ENCODE data around the gene MTMR2. TPM values are rescaled to one million over a fixed set of nuclear protein-coding genes. Genes with fewer than 3 reads are reported as not detected.

Gene MTMR2
- 10 to 100 TPM; 10.8 to 29.5 (median 21.5) TPM for total RNA-seq

- TF ChIP-seq CTCF (IDR thresholded peaks at IDR 0.05) (no peak), POLR2A (IDR thresholded peaks at IDR 0.05) (peak in 2 of 4 donors; percentile 66)
- Histone ChIP-seq H3K27ac (peak within 1 kb of the TSS; percentile 94 to 98 (median 96)), H3K36me3 (no peaks in the 10 kb centered on the region), H3K4me3 (peak within 1 kb of the TSS; percentile 74 to 94 (median 80)), H3K9me3 (no peaks in the 10 kb centered on the region), H3K27me3 (no peaks in the 10 kb centered on the region), H3K4me1 (peaks cover 4 to 48% (median 10%) of the 10 kb centered on the region in 3 donors)
- peak; percentile 7 for DNase-seq
- 0% methylated on average over 13 to 21 of the region's 49 CpGs for WGBS, 2 donors
- intact Hi-C loops (cut with DNase I) = no loop called here
Measured at GRCh38 chr11:95923728-95924413, at the start of gene MTMR2. Gene MTMR2 (minus strand): TSS chr11:95924107. CDS start chr11:95923954, 153 bp downstream.

GRCh38 chr11:95972060-95972459 lies 48.2 kb upstream of the MTMR2 start:
- intact Hi-C loops (cut with DNase I) = no loop called here
- Histone ChIP-seq H3K4me1 (no peaks in the 10 kb centered on the region), H3K36me3 (no peaks in the 10 kb centered on the region), H3K27ac (no peak overlapping the region), H3K27me3 (no peaks in the 10 kb centered on the region), H3K4me3 (no peak overlapping the region), H3K9me3 (no peaks in the 10 kb centered on the region)
- 53 to 69% methylated on average over 2 of the region's 2 CpGs for WGBS, 2 donors
- no peak for DNase-seq
- no peak for TF ChIP-seq POLR2A (IDR thresholded peaks at IDR 0.05)
- TF ChIP-seq CTCF (IDR thresholded peaks at IDR 0.05) = no peak

- Histone ChIP-seq H3K27ac (no peak overlapping the region), H3K36me3 (no peaks in the 10 kb centered on the region), H3K27me3 (no peaks in the 10 kb centered on the region), H3K9me3 (no peaks in the 10 kb centered on the region), H3K4me1 (no peaks in the 10 kb centered on the region), H3K4me3 (no peak overlapping the region)
- intact Hi-C loops (cut with DNase I) = no loop called here
- no peak for TF ChIP-seq POLR2A (IDR thresholded peaks at IDR 0.05)
- peak in 1 of 6 experiments; percentile 10 for TF ChIP-seq CTCF (IDR thresholded peaks at IDR 0.05)
- no peak for DNase-seq
- WGBS, 2 donors = 53 to 89% methylated on average over 1 of the region's 1 CpG
Measured at GRCh38 chr11:95968585-95968984, 44.7 kb upstream of the MTMR2 start.

- intact Hi-C loops (cut with DNase I) = no loop called here
- DNase-seq = no peak
- WGBS, 2 donors = 75 to 79% methylated on average over 1 of the region's 1 CpG
- no peaks in the 10 kb centered on the region for H3K4me1 ChIP-seq
- no peaks in the 10 kb centered on the region for H3K27me3 ChIP-seq
- H3K36me3 ChIP-seq = no peaks in the 10 kb centered on the region
- no peak overlapping the region for H3K27ac ChIP-seq
- no peak overlapping the region for H3K4me3 ChIP-seq
- TF ChIP-seq POLR2A (IDR thresholded peaks at IDR 0.05) (no peak), CTCF (IDR thresholded peaks at IDR 0.05) (no peak)
- H3K9me3 ChIP-seq = no peaks in the 10 kb centered on the region
Measured at GRCh38 chr11:95964281-95964680, 40.4 kb upstream of the MTMR2 start.

- TF ChIP-seq POLR2A (IDR thresholded peaks at IDR 0.05) (no peak), CTCF (IDR thresholded peaks at IDR 0.05) (no peak)
- intact Hi-C loops (cut with DNase I) = no loop called here
- WGBS, 2 donors = 67 to 69% methylated on average over 1 of the region's 1 CpG
- H3K27ac ChIP-seq = no peak overlapping the region
- H3K36me3 ChIP-seq = no peaks in the 10 kb centered on the region
- no peaks in the 10 kb centered on the region for H3K4me1 ChIP-seq
- no peak for DNase-seq
- no peak overlapping the region for H3K4me3 ChIP-seq
- no peaks in the 10 kb centered on the region for H3K9me3 ChIP-seq
- no peaks in the 10 kb centered on the region for H3K27me3 ChIP-seq
Measured at GRCh38 chr11:95961758-95962157, 37.9 kb upstream of the MTMR2 start.
